ENCODE results near the gene MYO5A.

- no peak for TF ChIP-seq CTCF (conservative IDR thresholded peaks at IDR 0.05; ENCODE audit: low read length)
- no peak for TF ChIP-seq EZH2phosphoT487 (IDR thresholded peaks at IDR 0.05; ENCODE audit: borderline replicate concordance)
Observed at GRCh38 chr15:52493968-52494367, 34.7 kb downstream of the MYO5A start.

Measured in Loucy (cell line).